Gastrocnemius medialis (tissue), 4 donors: ENCODE data around the gene SLCO4A1.

Experiments
- POLR2A ChIP-seq, 2 donors: fragments of 450-650 bp; IDR thresholded peaks; one replicate each; pipeline ENCODE4 v1.6.1; 2017; ENCODE audit warnings: antibody characterized with exemption in 2 of 2, mild to moderate bottlenecking in 2 of 2, moderate library complexity in 2 of 2
- TF ChIP-seq, protein P1 (sequence below), 5 experiments: fragments of 450-650 bp in 3 of 5; fragments of 200-600 bp in 2 of 5; sonication (generic) in 2 of 5; IDR thresholded peaks in 4 of 5; conservative IDR thresholded peaks in 1 of 5; 1 replicate in 4 of 5; 2 replicates in 1 of 5; pipeline ENCODE4 v1.5.1; 2016 to 2019; ENCODE audit warnings: antibody characterized with exemption in 5 of 5, mild to moderate bottlenecking in 3 of 5, moderate library complexity in 3 of 5

DNA sequence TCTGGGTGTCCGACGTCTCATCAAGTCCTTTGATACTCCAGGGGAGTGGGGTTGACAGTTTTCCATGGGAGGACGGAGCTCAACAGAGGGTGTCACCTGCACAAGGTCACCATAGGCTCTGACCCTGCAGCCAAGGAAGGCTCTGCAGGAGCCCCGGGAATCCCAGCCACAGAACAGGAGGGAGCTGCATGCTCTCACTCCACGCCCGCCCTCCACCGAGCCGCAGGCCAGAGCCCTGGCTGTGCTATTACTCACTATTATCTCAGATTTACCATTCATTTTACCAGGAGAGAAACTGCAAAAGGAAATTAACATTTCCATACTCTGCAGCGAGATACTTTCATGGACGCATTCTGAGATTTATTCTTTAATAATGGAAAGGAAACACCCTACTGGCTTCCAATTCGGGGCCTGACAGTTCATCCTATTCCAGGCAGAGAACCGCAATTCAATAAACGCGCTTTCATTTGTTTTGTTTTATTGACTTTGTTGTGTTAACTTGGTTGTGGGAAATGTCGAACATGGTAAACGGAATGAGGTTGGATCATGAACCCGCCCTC is 48.0 kb downstream of the SLCO4A1 start:
- TF ChIP-seq, protein P1, sequence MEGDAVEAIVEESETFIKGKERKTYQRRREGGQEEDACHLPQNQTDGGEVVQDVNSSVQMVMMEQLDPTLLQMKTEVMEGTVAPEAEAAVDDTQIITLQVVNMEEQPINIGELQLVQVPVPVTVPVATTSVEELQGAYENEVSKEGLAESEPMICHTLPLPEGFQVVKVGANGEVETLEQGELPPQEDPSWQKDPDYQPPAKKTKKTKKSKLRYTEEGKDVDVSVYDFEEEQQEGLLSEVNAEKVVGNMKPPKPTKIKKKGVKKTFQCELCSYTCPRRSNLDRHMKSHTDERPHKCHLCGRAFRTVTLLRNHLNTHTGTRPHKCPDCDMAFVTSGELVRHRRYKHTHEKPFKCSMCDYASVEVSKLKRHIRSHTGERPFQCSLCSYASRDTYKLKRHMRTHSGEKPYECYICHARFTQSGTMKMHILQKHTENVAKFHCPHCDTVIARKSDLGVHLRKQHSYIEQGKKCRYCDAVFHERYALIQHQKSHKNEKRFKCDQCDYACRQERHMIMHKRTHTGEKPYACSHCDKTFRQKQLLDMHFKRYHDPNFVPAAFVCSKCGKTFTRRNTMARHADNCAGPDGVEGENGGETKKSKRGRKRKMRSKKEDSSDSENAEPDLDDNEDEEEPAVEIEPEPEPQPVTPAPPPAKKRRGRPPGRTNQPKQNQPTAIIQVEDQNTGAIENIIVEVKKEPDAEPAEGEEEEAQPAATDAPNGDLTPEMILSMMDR (IDR thresholded peaks at IDR 0.05 in 4 of 5, conservative IDR thresholded peaks at IDR 0.05 in 1 of 5) = no peak
- TF ChIP-seq POLR2A (IDR thresholded peaks at IDR 0.05) = no peak
